HepG2 (cell line): ENCODE measurements around the gene MTA1.

ENCODE experiments used
- CTCF ChIP-seq: sonication (generic); formaldehyde crosslinking; IDR thresholded peaks from 2 replicates; pipeline ENCODE4 v1.5.0; 2020; ENCODE audit warnings: mild to moderate bottlenecking, missing genetic modification reagents, moderate library complexity
- FOXM1 ChIP-seq: sonication (generic); formaldehyde crosslinking; IDR thresholded peaks from 2 replicates; pipeline ENCODE4 v1.5.0; 2020; ENCODE audit warnings: missing genetic modification reagents
- HOXA3 ChIP-seq: sonication (generic); formaldehyde crosslinking; IDR thresholded peaks from 2 replicates; pipeline ENCODE4 v1.5.0; 2020; ENCODE audit warnings: missing genetic modification reagents
- MTF2 ChIP-seq: sonication (generic); formaldehyde crosslinking; IDR thresholded peaks from 2 replicates; pipeline ENCODE4 v1.5.0; 2020; ENCODE audit warnings: missing genetic modification reagents, borderline replicate concordance
- MYC ChIP-seq: sonication (generic); formaldehyde crosslinking; IDR thresholded peaks from 2 replicates; pipeline ENCODE4 v1.9.0; 2021; ENCODE audit warnings: missing genetic modification reagents, borderline replicate concordance
- POLR2A ChIP-seq, 2 experiments: IDR thresholded peaks; 2 replicates each; pipeline ENCODE4 v1.6.1; 2011; ENCODE audit warnings: low read depth in 2 of 2, low read length in 2 of 2, mild to moderate bottlenecking in 1 of 2, moderate library complexity in 1 of 2; ENCODE audit not compliant: insufficient read depth in 1 of 2
- ZBTB21 ChIP-seq: sonication (generic); formaldehyde crosslinking; IDR thresholded peaks from 2 replicates; pipeline ENCODE4 v1.4.0; 2020; ENCODE audit warnings: missing genetic modification reagents
- ZNF253 ChIP-seq: sonication (generic); formaldehyde crosslinking; IDR thresholded peaks from 2 replicates; pipeline ENCODE4 v1.8.0; 2022; ENCODE audit warnings: mild to moderate bottlenecking, missing genetic modification reagents, borderline replicate concordance
- ZNF3 ChIP-seq: IDR thresholded peaks from 2 replicates; pipeline ENCODE4 v1.7.0; 2017; ENCODE audit warnings: inconsistent platforms
- ZNF550 ChIP-seq: sonication (generic); formaldehyde crosslinking; IDR thresholded peaks from 2 replicates; pipeline ENCODE4 v1.4.0; 2020; ENCODE audit warnings: mild to moderate bottlenecking, missing genetic modification reagents, borderline replicate concordance

- TF ChIP-seq CTCF (CRISPR knock-in tag) (peak; percentile 34; the same call in 1 of the 2 replicates), ZNF3 (CRISPR knock-in tag) (no peak), ZNF550 (CRISPR knock-in tag) (no peak), ZNF253 (CRISPR knock-in tag) (no peak), ZBTB21 (no peak), FOXM1 (CRISPR knock-in tag) (no peak), MTF2 (no peak), POLR2A (IDR thresholded peaks at IDR 0.05; ENCODE audit: insufficient read depth in 1 of 2, low read depth in 2 of 2, low read length in 2 of 2) (no peak), MYC (CRISPR knock-in tag) (no peak), HOXA3 (CRISPR knock-in tag) (no peak)
Observed at GRCh38 chr14:105492971-105493871, 73.6 kb downstream of the MTA1 start.
